Renal cortex interstitium (tissue), 11 donors: ENCODE results near the gene ACP2. TPM values are rescaled to one million over a fixed set of nuclear protein-coding genes. Genes with fewer than 3 reads are reported as not detected.

ENCODE experiments used
- DNase-seq, 11 donors: peaks; one replicate each; pipeline ENCODE4 v3.0.0-alpha.2; 2013; ENCODE audit warnings: low read depth in 9 of 11, low spot score in 4 of 11; ENCODE audit errors: extremely low read depth in 1 of 11
- polyA plus RNA-seq, 3 donors: library from polyadenylated mRNA; unstranded; fragments of 120-200 nt; gene quantifications; one replicate each; pipeline ENCODE4 v1.2.1, GENCODE V29; 2013; ENCODE audit not compliant: insufficient read length in 3 of 3

Gene ACP2
- polyA plus RNA-seq, 3 donors = 52.4 to 57.8 (median 55.4) TPM

DNA sequence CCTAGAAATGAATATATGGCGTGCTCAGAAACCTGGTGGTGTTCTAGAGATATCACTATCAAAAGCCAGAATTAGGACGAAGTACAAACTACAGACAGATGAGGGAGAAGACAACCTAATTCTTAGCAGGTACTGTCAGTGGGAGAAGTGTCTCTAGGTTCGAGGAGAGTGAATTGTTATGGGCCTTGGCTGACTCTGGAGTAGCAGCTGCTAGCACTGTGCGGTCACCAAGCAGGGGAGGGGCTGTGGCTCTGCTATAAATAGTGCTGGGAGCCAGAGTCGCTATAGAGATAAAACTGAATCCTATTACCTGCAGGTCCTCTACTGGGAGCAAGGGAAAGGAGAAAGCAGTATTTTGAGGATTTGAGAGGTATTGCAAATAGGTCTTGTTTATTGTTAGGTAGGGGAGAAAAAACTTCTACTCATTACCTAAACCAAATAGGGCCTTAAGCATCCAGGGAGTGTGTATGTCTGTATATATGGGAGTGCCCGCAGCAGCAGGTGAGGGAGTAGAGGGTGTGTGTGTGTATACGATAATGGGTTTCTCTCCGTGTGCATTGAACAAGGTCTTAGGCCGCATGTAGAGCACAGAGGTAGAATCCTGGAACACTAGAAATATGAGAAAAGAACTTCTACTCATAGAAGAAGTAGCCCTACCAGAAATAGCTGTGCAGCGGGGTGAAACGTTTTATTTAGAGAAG is 23.5 kb upstream of the ACP2 start:
- DNase-seq = no peak

DNA sequence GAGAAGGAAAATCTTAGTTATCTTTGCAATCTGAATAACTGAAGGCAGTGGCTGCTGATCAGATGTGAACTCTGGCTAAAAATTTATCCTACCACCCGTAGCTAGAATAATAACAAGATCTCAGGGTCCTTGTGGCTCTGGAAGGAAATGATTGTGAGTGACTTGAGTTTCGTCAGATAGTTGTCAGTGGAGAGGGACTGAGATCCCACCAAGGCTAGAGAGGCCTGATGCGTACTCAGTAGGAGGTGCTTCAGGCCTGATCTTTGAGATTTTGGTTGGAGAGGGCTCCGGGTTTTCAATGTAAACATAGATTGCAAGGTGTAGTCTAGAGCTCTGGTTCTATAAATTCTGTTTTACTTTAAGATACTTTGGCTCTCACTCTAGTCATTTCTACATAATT is 22.7 kb upstream of the ACP2 start:
- DNase-seq = no peak

DNA sequence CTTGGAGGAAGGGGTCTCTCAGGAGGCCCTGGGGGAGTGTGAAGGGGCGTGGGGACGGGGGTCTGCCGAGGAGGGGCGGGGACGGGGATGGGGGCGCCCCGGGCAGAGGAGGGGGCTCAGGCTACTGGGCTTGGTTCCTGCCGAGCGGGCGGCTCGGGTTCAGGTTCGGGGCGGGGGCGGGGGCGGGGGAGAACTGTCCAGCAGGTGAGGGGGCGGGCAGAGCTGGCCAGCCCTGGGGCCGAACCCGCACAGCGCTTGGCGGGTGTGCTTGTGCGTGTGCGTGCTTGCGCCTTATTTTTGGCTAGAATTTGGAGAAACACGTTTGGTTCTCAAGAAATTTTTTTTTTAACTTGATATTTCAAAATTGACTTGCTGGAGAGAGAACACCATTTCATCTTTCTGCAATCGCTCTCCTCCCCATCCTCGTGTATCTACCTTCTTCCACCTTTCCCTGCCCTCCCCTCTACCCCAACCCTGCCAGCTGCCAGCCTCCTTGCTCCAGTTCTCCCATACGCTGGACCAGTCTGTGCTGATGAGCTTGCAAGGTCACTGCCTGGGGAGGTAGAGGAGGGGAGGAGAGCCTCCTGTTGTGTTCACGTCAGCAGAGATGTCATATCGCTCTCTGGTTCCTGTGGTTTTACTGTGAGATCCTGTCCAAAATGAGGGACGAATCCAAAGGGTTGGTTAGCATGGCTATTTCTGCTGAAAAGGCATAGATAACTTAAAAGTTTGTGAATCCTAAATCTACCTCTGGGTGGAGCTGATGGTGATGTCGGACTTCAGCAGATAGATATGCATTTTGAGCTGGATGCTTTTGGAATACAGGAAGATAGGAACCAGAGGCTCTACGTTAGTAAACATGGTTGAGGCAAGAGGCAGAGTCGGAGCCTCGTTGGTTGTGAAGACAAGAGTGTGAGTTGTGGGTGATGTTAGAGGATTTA is 22.0 kb upstream of the ACP2 start:
- DNase-seq = no peak

GRCh38 chr11:47269829-47270305 is 21.3 kb upstream of the ACP2 start, which contains the start of gene MADD:
Gene MADD, plus strand, starts transcription at chr11:47270133.
- peak in 8 of 11 donors; percentile 51 to 77 (median 70) for DNase-seq

- peak in 10 of 11 donors; percentile 63 to 85 (median 80) for DNase-seq
Observed at GRCh38 chr11:47269002-47269828, 20.6 kb upstream of the ACP2 start.

GRCh38 chr11:47268448-47269001 is 19.9 kb upstream of the ACP2 start:
- DNase-seq = no peak

DNA sequence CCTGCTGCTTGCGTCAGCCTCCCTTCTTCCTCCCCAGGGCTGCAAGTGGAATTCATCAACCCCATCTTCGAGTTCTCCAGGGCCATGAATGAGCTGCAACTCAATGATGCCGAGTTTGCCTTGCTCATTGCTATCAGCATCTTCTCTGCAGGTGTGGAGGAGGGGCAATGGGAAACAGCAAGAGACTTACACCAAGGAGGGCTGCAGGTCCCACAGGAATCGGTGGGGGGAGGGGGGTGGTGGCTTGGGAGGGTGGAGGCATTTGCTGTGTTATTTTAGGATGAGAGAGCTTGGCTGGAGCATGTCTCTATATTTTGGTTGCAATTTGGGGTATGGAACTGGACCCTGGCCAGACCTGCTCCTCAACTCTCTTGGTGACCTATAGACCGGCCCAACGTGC is 19.3 kb upstream of the ACP2 start:
- no peak for DNase-seq

GRCh38 chr11:47264521-47264920 is 15.9 kb upstream of the ACP2 start:
- DNase-seq = no peak

GRCh38 chr11:47264119-47264518 is 15.5 kb upstream of the ACP2 start:
- no peak for DNase-seq

DNA sequence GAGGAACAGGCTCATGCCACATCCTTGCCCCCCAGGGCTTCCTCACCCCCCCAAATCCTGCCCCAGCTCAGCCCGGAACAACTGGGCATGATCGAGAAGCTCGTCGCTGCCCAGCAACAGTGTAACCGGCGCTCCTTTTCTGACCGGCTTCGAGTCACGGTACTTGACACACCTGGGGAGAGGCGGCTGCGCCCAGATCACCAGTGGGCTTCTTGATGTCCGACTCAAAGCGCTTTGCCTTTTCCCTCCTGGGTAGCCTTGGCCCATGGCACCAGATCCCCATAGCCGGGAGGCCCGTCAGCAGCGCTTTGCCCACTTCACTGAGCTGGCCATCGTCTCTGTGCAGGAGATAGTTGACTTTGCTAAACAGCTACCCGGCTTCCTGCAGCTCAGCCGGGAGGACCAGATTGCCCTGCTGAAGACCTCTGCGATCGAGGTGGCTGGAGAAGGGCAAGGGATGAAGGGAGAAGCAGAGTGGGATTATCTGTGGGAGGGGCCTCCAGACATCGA is 12.7 kb upstream of the ACP2 start:
- no peak for DNase-seq

- DNase-seq = no peak
Observed at GRCh38 chr11:47260366-47260765, 11.8 kb upstream of the ACP2 start.

DNA sequence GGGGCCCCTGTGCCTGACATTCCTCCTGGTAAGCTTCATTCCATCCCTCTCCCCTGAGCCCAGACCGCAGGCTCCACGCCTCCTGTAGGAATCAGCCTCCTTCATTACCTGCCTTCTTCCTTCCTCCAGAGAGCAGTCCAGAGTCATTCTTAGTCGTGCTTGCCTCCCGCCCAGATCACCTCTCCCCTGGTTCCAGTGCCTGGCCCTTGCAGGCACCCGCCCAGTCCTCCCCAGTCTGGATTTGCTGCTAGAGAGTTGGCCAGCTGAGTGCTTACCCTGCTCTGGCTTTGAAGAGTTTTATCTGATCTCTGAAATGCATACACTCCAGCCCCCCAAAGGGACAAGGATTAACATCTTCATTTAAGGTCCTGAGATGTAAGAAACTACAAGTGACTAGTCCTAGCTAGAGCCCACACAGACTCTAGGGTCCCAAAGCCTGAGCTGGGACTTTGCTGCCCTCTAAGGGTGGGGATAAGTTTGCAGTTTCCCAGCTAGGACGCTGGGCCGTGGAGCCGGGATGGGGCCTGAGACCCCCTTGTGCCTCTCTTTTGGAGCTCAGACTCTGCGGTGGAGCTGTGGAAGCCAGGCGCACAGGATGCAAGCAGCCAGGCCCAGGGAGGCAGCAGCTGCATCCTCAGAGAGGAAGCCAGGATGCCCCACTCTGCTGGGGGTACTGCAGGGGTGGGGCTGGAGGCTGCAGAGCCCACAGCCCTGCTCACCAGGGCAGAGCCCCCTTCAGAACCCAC is 10.8 kb upstream of the ACP2 start:
- no peak for DNase-seq

DNA sequence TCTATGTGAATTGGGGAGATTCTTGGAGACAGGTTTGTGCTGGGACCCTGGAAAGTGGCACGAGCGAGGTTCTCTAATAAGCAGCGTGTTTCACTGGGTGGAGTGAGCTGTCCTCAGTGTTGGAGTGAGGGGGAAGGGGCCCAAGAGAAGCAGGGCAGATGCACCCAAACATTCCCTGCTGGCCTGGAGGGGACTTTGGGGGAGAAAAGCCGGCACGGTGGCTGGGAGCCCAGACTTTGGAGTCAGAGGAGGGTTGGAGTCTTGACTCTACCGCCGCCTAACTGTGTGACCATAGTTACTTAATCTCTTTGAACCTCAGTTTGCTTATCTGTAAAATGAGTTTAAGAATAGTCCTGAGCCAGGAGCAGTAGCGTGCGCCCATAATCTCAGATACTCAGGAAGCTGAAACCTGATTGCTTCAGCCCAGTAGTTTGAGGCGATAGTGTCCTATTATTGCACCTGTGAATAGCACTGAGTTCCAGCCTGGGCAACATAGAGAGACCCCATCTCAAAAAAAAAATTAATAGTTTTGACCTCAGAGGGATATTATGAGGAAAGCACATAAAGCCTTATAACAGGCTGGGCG is 9.8 kb upstream of the ACP2 start:
- no peak for DNase-seq

DNA sequence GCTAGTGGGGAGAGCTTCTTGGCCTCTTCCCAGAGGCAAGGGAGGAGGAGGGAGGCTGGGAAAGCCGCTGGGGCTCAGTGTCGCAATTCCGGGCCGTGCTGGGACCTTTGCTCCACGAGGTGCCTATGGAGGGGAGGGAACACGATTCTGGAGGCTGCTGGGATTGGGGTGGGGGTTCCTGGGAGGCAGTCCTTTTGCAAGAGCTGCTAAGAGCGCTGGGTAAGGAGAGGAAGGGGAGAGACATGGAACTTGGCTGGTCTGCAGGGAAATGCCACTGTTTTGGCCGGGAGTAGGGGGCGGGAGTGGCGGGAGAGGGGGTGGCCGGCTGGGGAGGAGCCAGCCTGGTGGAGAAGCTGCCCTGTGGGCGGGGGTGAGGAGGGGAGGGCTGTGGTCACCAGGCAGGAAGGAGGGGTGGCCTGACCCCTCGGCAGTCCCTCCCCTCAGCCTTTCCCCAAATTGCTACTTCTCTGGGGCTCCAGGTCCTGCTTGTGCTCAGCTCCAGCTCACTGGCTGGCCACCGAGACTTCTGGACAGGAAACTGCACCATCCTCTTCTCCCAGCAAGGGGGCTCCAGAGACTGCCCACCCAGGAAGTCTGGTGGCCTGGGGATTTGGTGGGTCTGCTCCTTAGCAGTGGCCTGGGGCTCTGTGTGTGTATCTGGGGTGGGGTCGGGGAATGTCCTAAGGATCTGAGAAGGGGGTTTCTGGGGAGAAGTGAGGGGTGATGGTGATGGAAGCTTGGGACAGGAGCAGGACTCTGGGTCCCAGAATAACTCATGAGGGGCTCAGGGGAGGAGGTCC is 9.1 kb upstream of the ACP2 start, which contains the start of gene NR1H3:
Gene NR1H3, plus strand, starts transcription at position 480 of the 800 bp plus-strand sequence. CDS start 1,221 bp downstream, outside the sequence.
- DNase-seq = peak in 5 of 11 donors; percentile 57 to 64 (median 60)

DNA sequence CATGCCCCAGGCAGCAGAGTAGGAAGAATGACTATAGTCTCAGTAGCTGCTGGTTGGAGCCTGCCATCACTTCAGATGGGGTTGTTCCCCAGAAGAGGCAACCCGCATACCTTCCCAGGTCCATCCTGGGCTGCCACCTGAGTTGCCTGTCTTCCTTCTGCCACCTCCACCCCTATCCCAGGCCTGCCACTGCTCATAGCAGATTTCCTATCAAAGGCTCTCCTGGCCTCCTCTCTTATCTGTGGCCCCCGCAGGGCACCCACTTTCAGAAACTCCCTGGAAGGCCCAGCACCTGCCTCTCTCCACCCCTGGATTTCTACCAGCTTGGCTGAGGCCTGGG is 8.5 kb upstream of the ACP2 start:
- DNase-seq = no peak

DNA sequence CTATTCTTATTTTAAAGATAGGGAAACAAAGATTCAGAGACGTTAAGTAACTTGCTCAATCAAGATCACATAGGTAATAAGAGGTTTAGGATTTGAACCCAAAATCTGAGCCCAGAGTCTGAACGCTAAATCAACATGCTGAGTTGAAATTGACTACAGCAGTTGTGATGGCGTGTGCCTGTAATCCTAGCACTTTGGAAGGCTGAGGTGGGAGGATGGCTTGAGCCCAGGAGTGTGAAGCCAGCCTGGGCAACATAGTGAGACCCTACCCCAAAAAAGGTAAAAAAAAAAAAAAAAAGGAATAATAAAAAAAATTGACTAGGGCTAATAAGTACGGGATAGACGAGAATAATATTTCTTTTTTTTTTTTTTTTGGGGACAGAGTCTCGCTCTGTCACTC is 7.8 kb upstream of the ACP2 start:
- DNase-seq = no peak

- no peak for DNase-seq
Observed at GRCh38 chr11:47254386-47254785, 5.8 kb upstream of the ACP2 start.
